Body of pancreas (tissue), 4 donors: ENCODE results near the gene SPATA2L.

ENCODE experiments used
- CTCF ChIP-seq, 7 experiments: fragments of 450-650 bp in 4 of 7; fragments of 200-600 bp in 3 of 7; sonication (generic) in 3 of 7; IDR thresholded peaks; one replicate each; pipeline ENCODE4 v1.5.1; 2016 to 2019; ENCODE audit warnings: antibody characterized with exemption in 7 of 7
- POLR2A ChIP-seq, 3 donors: fragments of 450-650 bp; IDR thresholded peaks; one replicate each; pipeline ENCODE4 v1.6.1; 2016; ENCODE audit warnings: antibody characterized with exemption in 3 of 3, mild to moderate bottlenecking in 2 of 3

- TF ChIP-seq POLR2A (IDR thresholded peaks at IDR 0.05): no peak
- no peak for TF ChIP-seq CTCF (IDR thresholded peaks at IDR 0.05)
These were observed 2.8 kb upstream of the SPATA2L start for GRCh38 chr16:89704281-89704680.
